HFFc6 (cell line): ENCODE data around the gene ZNF287. TPM values are rescaled to one million over a fixed set of nuclear protein-coding genes. Genes with fewer than 3 reads are reported as not detected.

Experiments
- DNase-seq: peaks from one replicate; pipeline ENCODE4 v3.0.0-alpha.2; 2018
- H3K27ac Mint-ChIP-seq: 2 replicates; pipeline ENCODE4 v1.8.0; 2020; ENCODE audit warnings: mild to moderate bottlenecking, mixed read lengths
- H3K27me3 Mint-ChIP-seq: 2 replicates; pipeline ENCODE4 v1.8.0; 2021; ENCODE audit warnings: mild to moderate bottlenecking, moderate library complexity, mixed read lengths; ENCODE audit not compliant: insufficient read depth
- H3K36me3 Mint-ChIP-seq: 2 replicates; pipeline ENCODE4 v1.8.0; 2021; ENCODE audit warnings: low read depth, mixed read lengths
- H3K4me1 Mint-ChIP-seq: 2 replicates; pipeline ENCODE4 v1.8.0; 2020; ENCODE audit warnings: low read depth, mixed read lengths
- H3K4me3 Mint-ChIP-seq: 2 replicates; pipeline ENCODE4 v1.8.0; 2020; ENCODE audit warnings: mild to moderate bottlenecking, moderate library complexity, mixed read lengths
- H3K9me3 Mint-ChIP-seq: 2 replicates; pipeline ENCODE4 v1.8.0; 2020; ENCODE audit warnings: mild to moderate bottlenecking, mixed read lengths
- CTCF ChIP-seq: fragments of 200-600 bp; sonication (generic); IDR thresholded peaks from 2 replicates; pipeline ENCODE4 v1.5.0; 2021; ENCODE audit warnings: antibody characterized with exemption, mild to moderate bottlenecking
- total RNA-seq, 6 experiments: library from RNA; stranded (reverse); fragmentation: NEBNext Ultra II Directional; extraction: Animal tissue kit (Norgen Biotek cat#: 25700); gene quantifications; 2 replicates in 1 of 6; 3 replicates in 5 of 6; pipeline ENCODE4 v1.2.3, GENCODE V29; 2021

Gene ZNF287
- total RNA-seq, 6 experiments from 2014 or later = 6.5 to 11.1 (median 8.6) TPM

GRCh38 chr17:16569358-16569712, 331 bp upstream of the ZNF287 start:
- Mint-ChIP-seq H3K36me3 (peaks cover 24% of the 10 kb centered on the region), H3K27ac (peak overlapping the region; percentile 57)

GRCh38 chr17:16552637-16553045, 16.4 kb downstream of the ZNF287 start:
- H3K27me3 Mint-ChIP-seq = no peaks in the 10 kb centered on the region
- H3K4me1 Mint-ChIP-seq = no peaks in the 10 kb centered on the region
- peaks cover 86% of the 10 kb centered on the region for H3K36me3 Mint-ChIP-seq
- TF ChIP-seq CTCF = no peak
- no peak overlapping the region for H3K4me3 Mint-ChIP-seq
- H3K9me3 Mint-ChIP-seq = peaks cover 97% of the 10 kb centered on the region
- no peak for DNase-seq
- no peak overlapping the region for H3K27ac Mint-ChIP-seq

More at GRCh38 chr17:16569358-16569712, 331 bp upstream of the ZNF287 start:
- H3K4me3 Mint-ChIP-seq = peak overlapping the region; percentile 86
- no peak for DNase-seq
- H3K27me3 Mint-ChIP-seq = peaks cover 7% of the 10 kb centered on the region
- no peak for TF ChIP-seq CTCF
- H3K4me1 Mint-ChIP-seq = peaks cover 14% of the 10 kb centered on the region
- H3K9me3 Mint-ChIP-seq = peaks cover 4% of the 10 kb centered on the region; the same call in 1 of the 2 replicates

- DNase-seq = no peak
- Mint-ChIP-seq H3K36me3 (peaks cover 86% of the 10 kb centered on the region), H3K4me3 (no peak overlapping the region), H3K4me1 (no peaks in the 10 kb centered on the region), H3K9me3 (peaks cover 97% of the 10 kb centered on the region), H3K27ac (no peak overlapping the region), H3K27me3 (no peaks in the 10 kb centered on the region)
- no peak for TF ChIP-seq CTCF
These were observed 16.9 kb downstream of the ZNF287 start for GRCh38 chr17:16551878-16552636.

GRCh38 chr17:16537130-16537458, 31.9 kb downstream of the ZNF287 start:
- H3K27ac Mint-ChIP-seq = no peak overlapping the region
- H3K27me3 Mint-ChIP-seq = peaks cover 5% of the 10 kb centered on the region; the same call in 1 of the 2 replicates
- no peak for DNase-seq

DNA sequence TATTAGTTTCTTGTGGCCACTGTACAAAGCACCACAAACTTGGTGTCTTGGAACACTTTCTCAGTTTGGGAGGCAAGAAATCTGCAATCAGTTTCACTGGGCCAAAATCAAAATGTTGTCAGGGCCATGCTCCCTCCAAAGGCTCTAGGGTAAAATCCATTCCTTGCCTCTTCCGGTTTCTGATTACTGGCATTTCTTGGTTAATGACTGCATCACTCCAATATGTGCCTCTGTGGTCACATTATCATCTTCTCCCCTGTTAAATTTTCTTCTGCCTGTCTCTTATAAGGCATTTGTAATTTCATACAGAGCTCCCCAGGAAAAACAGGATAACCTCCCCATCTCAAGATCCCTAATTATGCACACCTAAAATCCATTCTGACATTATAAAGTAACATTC, 34.8 kb downstream of the ZNF287 start:
- Mint-ChIP-seq H3K4me3 (no peak overlapping the region), H3K27ac (no peak overlapping the region), H3K4me1 (peaks cover 28% of the 10 kb centered on the region), H3K27me3 (peaks cover 31% of the 10 kb centered on the region), H3K9me3 (peaks cover 15% of the 10 kb centered on the region), H3K36me3 (peaks cover 8% of the 10 kb centered on the region; the same call in 1 of the 2 replicates)
- TF ChIP-seq CTCF = no peak
- DNase-seq = no peak

More at GRCh38 chr17:16537130-16537458, 31.9 kb downstream of the ZNF287 start:
- H3K4me3 Mint-ChIP-seq = peak overlapping the region; percentile 99; the same call in 1 of the 2 replicates
- H3K36me3 Mint-ChIP-seq = peaks cover 16% of the 10 kb centered on the region; the same call in 1 of the 2 replicates
- peaks cover 34% of the 10 kb centered on the region for H3K9me3 Mint-ChIP-seq
- H3K4me1 Mint-ChIP-seq = peaks cover 28% of the 10 kb centered on the region
- no peak; the same call in 1 of the 2 replicates for TF ChIP-seq CTCF
